OCI-LY3 (cell line): ENCODE measurements around the gene KPNA4.

Experiments used
- EZH2phosphoT487 ChIP-seq: fragments of 200-600 bp; shearing (Covaris generic); IDR thresholded peaks from 2 replicates; pipeline ENCODE4 v1.6.1; 2018; ENCODE audit warnings: antibody characterized with exemption, mixed run types, low read depth
- TF ChIP-seq, protein P1 (sequence below): fragments of 200-600, 300-600 bp; sonication (generic); IDR thresholded peaks from 2 replicates; pipeline ENCODE4 v1.5.1; 2014; ENCODE audit warnings: antibody characterized with exemption, low read length, low read depth

GRCh38 chr3:160554980-160555379, 10.4 kb downstream of the KPNA4 start:
- TF ChIP-seq, protein P1, sequence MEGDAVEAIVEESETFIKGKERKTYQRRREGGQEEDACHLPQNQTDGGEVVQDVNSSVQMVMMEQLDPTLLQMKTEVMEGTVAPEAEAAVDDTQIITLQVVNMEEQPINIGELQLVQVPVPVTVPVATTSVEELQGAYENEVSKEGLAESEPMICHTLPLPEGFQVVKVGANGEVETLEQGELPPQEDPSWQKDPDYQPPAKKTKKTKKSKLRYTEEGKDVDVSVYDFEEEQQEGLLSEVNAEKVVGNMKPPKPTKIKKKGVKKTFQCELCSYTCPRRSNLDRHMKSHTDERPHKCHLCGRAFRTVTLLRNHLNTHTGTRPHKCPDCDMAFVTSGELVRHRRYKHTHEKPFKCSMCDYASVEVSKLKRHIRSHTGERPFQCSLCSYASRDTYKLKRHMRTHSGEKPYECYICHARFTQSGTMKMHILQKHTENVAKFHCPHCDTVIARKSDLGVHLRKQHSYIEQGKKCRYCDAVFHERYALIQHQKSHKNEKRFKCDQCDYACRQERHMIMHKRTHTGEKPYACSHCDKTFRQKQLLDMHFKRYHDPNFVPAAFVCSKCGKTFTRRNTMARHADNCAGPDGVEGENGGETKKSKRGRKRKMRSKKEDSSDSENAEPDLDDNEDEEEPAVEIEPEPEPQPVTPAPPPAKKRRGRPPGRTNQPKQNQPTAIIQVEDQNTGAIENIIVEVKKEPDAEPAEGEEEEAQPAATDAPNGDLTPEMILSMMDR: no peak
- no peak for TF ChIP-seq EZH2phosphoT487
